H1 (cell line): ENCODE data around the gene PLCB4. TPM values are rescaled to one million over a fixed set of nuclear protein-coding genes. Genes with fewer than 3 reads are reported as not detected.

ENCODE experiments used
- CTCF ChIA-PET: fragments of 300-600 bp; sonication (Branson Sonifier 250); formaldehyde crosslinking; loops from one replicate; lab custom pipeline; 2021; ENCODE audit not compliant: partially characterized antibody; lab: Charles Lee
- POLR2A ChIA-PET: fragments of 300-600 bp; sonication (Branson Sonifier 250); formaldehyde crosslinking; loops from one replicate; lab custom pipeline; 2021; ENCODE audit warnings: inconsistent platforms; ENCODE audit not compliant: partially characterized antibody; lab: Charles Lee
- DNase-seq, 2 experiments: peaks; one replicate each; pipeline versions ENCODE4 v3.0.0 to v3.0.0-alpha.2; 2010 to 2022; ENCODE audit warnings: low spot score in 2 of 2, low read depth in 1 of 2, mixed read lengths in 1 of 2
- FAIRE-seq: peaks from 2 replicates; lab custom pipeline; 2011; peaks lifted over from hg19 to GRCh38; lab: Jason Lieb, UNC
- H2AFZ ChIP-seq: 2 replicates; pipeline ENCODE4 v1.8.1; 2012; ENCODE audit warnings: low read length, inconsistent platforms
- H2AK5ac ChIP-seq: 2 replicates; pipeline ENCODE4 v1.6.1; 2013; ENCODE audit warnings: low read depth, low read length
- H2BK120ac ChIP-seq: replicated peaks from 2 replicates; pipeline ENCODE3; 2013; ENCODE audit warnings: low read depth, low read length, inconsistent platforms
- H2BK12ac ChIP-seq: 2 replicates; pipeline ENCODE4 v1.6.1; 2013; ENCODE audit warnings: low read depth, low read length
- H2BK15ac ChIP-seq: 2 replicates; pipeline ENCODE4 v1.6.1; 2013; ENCODE audit warnings: low read length
- H2BK20ac ChIP-seq: 2 replicates; pipeline ENCODE4 v1.6.1; 2013; ENCODE audit warnings: low read length
- H2BK5ac ChIP-seq: 2 replicates; pipeline ENCODE4 v1.6.1; 2013; ENCODE audit warnings: low read depth, low read length
- H3K14ac ChIP-seq: 2 replicates; pipeline ENCODE4 v1.6.1; 2013; ENCODE audit warnings: inconsistent platforms; ENCODE audit not compliant: insufficient read length
- H3K18ac ChIP-seq: 2 replicates; pipeline ENCODE4 v1.6.1; 2013; ENCODE audit warnings: low read length; ENCODE audit errors: extremely low read depth
- H3K23ac ChIP-seq: 2 replicates; pipeline ENCODE4 v1.6.1; 2013; ENCODE audit warnings: inconsistent platforms; ENCODE audit not compliant: insufficient read length
- H3K23me2 ChIP-seq: 2 replicates; pipeline ENCODE4 v1.6.1; 2013; ENCODE audit warnings: low read depth, low read length
- H3K27ac ChIP-seq: 2 replicates; pipeline ENCODE4 v1.6.1; 2011; ENCODE audit warnings: low read depth, low read length, inconsistent platforms
- H3K27me3 ChIP-seq, 4 experiments: replicated peaks in 1 of 4; 1 replicate in 1 of 4; 2 replicates in 3 of 4; pipeline versions ENCODE4 v1.6.1 to v1.8.1; 2011 to 2013; ENCODE audit warnings: low read length in 3 of 4, mild to moderate bottlenecking in 3 of 4, inconsistent platforms in 2 of 4, mixed read lengths in 2 of 4, moderate library complexity in 1 of 4; ENCODE audit not compliant: control insufficient read depth in 3 of 4, insufficient read depth in 3 of 4; ENCODE audit errors: extremely low read depth in 1 of 4
- H3K36me3 ChIP-seq, 4 experiments: 2 replicates each; pipeline versions ENCODE4 v1.6.1 to v1.8.1; 2011 to 2013; ENCODE audit warnings: mild to moderate bottlenecking in 4 of 4, low read length in 3 of 4, moderate library complexity in 2 of 4, control low read depth in 1 of 4, inconsistent platforms in 1 of 4; ENCODE audit not compliant: insufficient read depth in 4 of 4, control insufficient read depth in 2 of 4
- H3K4ac ChIP-seq: replicated peaks from 2 replicates; pipeline ENCODE3; 2013; ENCODE audit warnings: low read length, low read depth, mixed read lengths, inconsistent platforms; ENCODE audit not compliant: insufficient read length
- H3K4me1 ChIP-seq, 4 experiments: replicated peaks in 1 of 4; 1 replicate in 1 of 4; 2 replicates in 3 of 4; pipeline versions ENCODE4 v1.6.1 to v1.8.1; 2011 to 2013; ENCODE audit warnings: low read length in 3 of 4, inconsistent platforms in 2 of 4, mixed read lengths in 1 of 4; ENCODE audit not compliant: insufficient read depth in 4 of 4, control insufficient read depth in 3 of 4
- H3K4me2 ChIP-seq, 2 experiments: 2 replicates each; pipeline versions ENCODE4 v1.6.1 to v1.8.1; 2011 to 2013; ENCODE audit warnings: low read depth in 2 of 2, low read length in 2 of 2, control low read depth in 1 of 2, inconsistent platforms in 1 of 2, mild to moderate bottlenecking in 1 of 2; ENCODE audit not compliant: insufficient read depth in 1 of 2
- H3K4me3 ChIP-seq, 4 experiments: fragments of 200-600, 300-600 bp in 1 of 4; sonication (generic), shearing (Covaris generic), sonication (Bioruptor Twin) in 1 of 4; 2 replicates each; pipeline versions ENCODE4 v1.5.1 to v1.8.1; 2011 to 2016; ENCODE audit warnings: low read length in 4 of 4, low read depth in 3 of 4, control low read depth in 2 of 4, inconsistent platforms in 2 of 4, mild to moderate bottlenecking in 2 of 4, mixed read lengths in 1 of 4, moderate library complexity in 1 of 4; ENCODE audit not compliant: insufficient read depth in 2 of 4; ENCODE audit errors: extremely low read depth in 1 of 4
- H3K56ac ChIP-seq: replicated peaks from 2 replicates; pipeline ENCODE3; 2013; ENCODE audit warnings: low read depth, mild to moderate bottlenecking, mixed read lengths, low read length, inconsistent platforms; ENCODE audit not compliant: insufficient read length
- H3K79me1 ChIP-seq: 2 replicates; pipeline ENCODE4 v1.6.1; 2013; ENCODE audit warnings: low read depth, low read length, control low read depth
- H3K79me2 ChIP-seq, 2 experiments: 2 replicates each; pipeline versions ENCODE4 v1.6.1 to v1.8.1; 2012 to 2013; ENCODE audit warnings: low read length in 2 of 2, mild to moderate bottlenecking in 2 of 2, inconsistent platforms in 1 of 2; ENCODE audit not compliant: insufficient read depth in 2 of 2, control insufficient read depth in 1 of 2
- H3K9ac ChIP-seq, 4 experiments: replicated peaks in 1 of 4; 1 replicate in 1 of 4; 2 replicates in 3 of 4; pipeline versions ENCODE4 v1.6.1 to v1.8.1; 2011 to 2013; ENCODE audit warnings: low read depth in 3 of 4, low read length in 3 of 4, control low read depth in 2 of 4, mild to moderate bottlenecking in 2 of 4, moderate library complexity in 2 of 4, inconsistent platforms in 1 of 4; ENCODE audit errors: extremely low read depth in 1 of 4
- H3K9me3 ChIP-seq, 2 experiments: 2 replicates each; pipeline versions ENCODE4 v1.6.1 to v1.8.1; 2012 to 2013; ENCODE audit warnings: mild to moderate bottlenecking in 2 of 2, moderate library complexity in 2 of 2, control low read depth in 1 of 2, inconsistent platforms in 1 of 2, low read depth in 1 of 2, low read length in 1 of 2, mixed read lengths in 1 of 2; ENCODE audit not compliant: insufficient read depth in 2 of 2
- H4K20me1 ChIP-seq, 2 experiments: replicated peaks in 1 of 2; 2 replicates each; pipeline versions ENCODE3 to v1.8.1; 2011 to 2013; ENCODE audit warnings: inconsistent platforms in 2 of 2, low read length in 2 of 2, mild to moderate bottlenecking in 1 of 2; ENCODE audit not compliant: insufficient read depth in 2 of 2, control insufficient read depth in 1 of 2
- H4K5ac ChIP-seq: 2 replicates; pipeline ENCODE4 v1.6.1; 2013; ENCODE audit warnings: low read length, low read depth, mixed read lengths, inconsistent platforms; ENCODE audit not compliant: insufficient read length
- H4K8ac ChIP-seq: 2 replicates; pipeline ENCODE4 v1.8.0; 2013; ENCODE audit warnings: mild to moderate bottlenecking, moderate library complexity, low read length, inconsistent platforms; ENCODE audit not compliant: insufficient read depth; ENCODE audit errors: extremely low read depth
- H4K91ac ChIP-seq: replicated peaks from 2 replicates; pipeline ENCODE3; 2013; ENCODE audit warnings: low read length, mixed read lengths, inconsistent platforms; ENCODE audit not compliant: insufficient read length
- MAFK ChIP-seq: IDR thresholded peaks from 2 replicates; pipeline ENCODE4 v1.6.1; 2012; ENCODE audit warnings: low read depth, mild to moderate bottlenecking, improper control_type of control experiment, low read length
- WGBS, 2 experiments: shearing (Covaris generic) in 1 of 2; methylation state at CpG; one replicate each; pipeline versions ENCODE4 v1.1.6 to v1.1.7; 2013 to 2015; ENCODE audit warnings: low lambda C conversion rate in 2 of 2, mixed read lengths in 2 of 2, inconsistent platforms in 1 of 2, low coverage in 1 of 2, missing lambda C conversion rate in 1 of 2; ENCODE audit not compliant: insufficient replicate concordance in 2 of 2, insufficient coverage in 1 of 2, insufficient read length in 1 of 2; ENCODE audit errors: extremely low coverage in 1 of 2, missing lambda C conversion rate in 1 of 2; 5-methylcytosine and 5-hydroxymethylcytosine counted together
- polyA plus RNA-seq, 7 experiments: library from polyadenylated mRNA; depleted of rRNA in 3 of 7; stranded (reverse) in 5 of 7; unstranded in 2 of 7; fragments of >200 nt in 5 of 7; fragments of 200-250 nt in 2 of 7; gene quantifications; 1 replicate in 5 of 7; 2 replicates in 1 of 7; 4 replicates in 1 of 7; pipeline versions ENCODE4 v1.2.1 to v1.2.3, GENCODE V29; 2011 to 2013; ENCODE audit warnings: missing spikeins in 2 of 7, mixed read lengths in 2 of 7
- total RNA-seq: library from RNA; stranded (reverse); fragmentation: NEBNext Ultra II Directional; extraction: Animal tissue kit (Norgen Biotek cat#: 25700); gene quantifications from 2 replicates; pipeline ENCODE4 v1.2.1, GENCODE V29; 2021
- TF ChIP-seq, protein P1 (sequence below): IDR thresholded peaks from 2 replicates; pipeline ENCODE4 v1.6.1; 2011; ENCODE audit warnings: low read depth, mild to moderate bottlenecking, low read length; ENCODE audit not compliant: insufficient read depth

PLCB4 gene
- total and polyA plus RNA-seq, 2 of the 8 experiments (the other 6 are each of a cell fraction or from before 2014, with no cell fraction given) = 3.2 to 14.1 TPM

GRCh38 chr20:9146649-9147048 lies 77.8 kb downstream of the PLCB4 start:
- H3K23ac ChIP-seq = no peak overlapping the region
- H4K91ac ChIP-seq = no peak overlapping the region
- H3K79me1 ChIP-seq = no peaks in the 10 kb centered on the region
- peaks cover 3 to 8% of the 10 kb centered on the region in 2 experiments; a peak in 1 of 4 replicates for H3K9me3 ChIP-seq
- H2AK5ac ChIP-seq = no peak overlapping the region
- no peak overlapping the region for H3K9ac ChIP-seq
- FAIRE-seq (no peak), DNase-seq (no peak)
- H3K4me1 ChIP-seq = peaks cover 0 to 2% (median 0%) of the 10 kb centered on the region in 4 experiments; a peak in 1 of 7 replicates
- H4K5ac ChIP-seq = no peak overlapping the region
- H2BK12ac ChIP-seq = no peak overlapping the region
- H3K27ac ChIP-seq = no peak overlapping the region
- H4K20me1 ChIP-seq = no peaks in the 10 kb centered on the region
- H3K79me2 ChIP-seq = no peaks in the 10 kb centered on the region
- H3K23me2 ChIP-seq = no peaks in the 10 kb centered on the region
- no peak overlapping the region for H2BK5ac ChIP-seq
- no peaks in the 10 kb centered on the region for H3K27me3 ChIP-seq
- TF ChIP-seq MAFK = 0 out of 2 replicates have a peak, but pooled peaks have one; percentile 17
- TF ChIP-seq, protein P1, sequence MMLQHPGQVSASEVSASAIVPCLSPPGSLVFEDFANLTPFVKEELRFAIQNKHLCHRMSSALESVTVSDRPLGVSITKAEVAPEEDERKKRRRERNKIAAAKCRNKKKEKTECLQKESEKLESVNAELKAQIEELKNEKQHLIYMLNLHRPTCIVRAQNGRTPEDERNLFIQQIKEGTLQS = no peak
- no peak overlapping the region for H2BK15ac ChIP-seq
- no peak overlapping the region for H3K14ac ChIP-seq
- WGBS, 2 experiments = 94% methylated on average over 2 of the region's 2 CpGs; no CpG with 5 or more reads in 1 of the 2 experiments
- H3K4me3 ChIP-seq = no peak overlapping the region
- no peaks in the 10 kb centered on the region; a peak in 1 of 8 replicates for H3K36me3 ChIP-seq
- ChIA-PET POLR2A (interaction anchor here (0.6 kb wide), 1 partner anchor 197 kb away, joined by 3 read pairs; no protein-coding TSS in a partner anchor), CTCF (interaction anchor here (1.0 to 1.7 kb wide), 2 partner anchors 9 to 356 kb away, joined by 3 to 4 read pairs; no protein-coding TSS in a partner anchor)
- no peak overlapping the region for H4K8ac ChIP-seq
- no peak overlapping the region for H3K4me2 ChIP-seq
- H2BK120ac ChIP-seq = no peak overlapping the region
- no peak overlapping the region for H3K56ac ChIP-seq
- H3K4ac ChIP-seq = no peak overlapping the region
- no peak overlapping the region for H2AFZ ChIP-seq
- H2BK20ac ChIP-seq = no peak overlapping the region
- H3K18ac ChIP-seq = no peak overlapping the region
